Fibroblast of lung (primary cell): ENCODE measurements around the gene FHOD3. TPM values are rescaled to one million over a fixed set of nuclear protein-coding genes. Genes with fewer than 3 reads are reported as not detected.

ENCODE experiments used
- DNase-seq, 2 donors: peaks; one replicate each; pipeline versions ENCODE4 v3.0.0 to v3.0.0-alpha.2; 2010; ENCODE audit warnings: low read depth in 2 of 2
- H2AFZ ChIP-seq: 2 replicates; pipeline ENCODE4 v1.5.1; 2012; ENCODE audit warnings: low read length, control low read depth, inconsistent platforms
- H3K27ac ChIP-seq: 2 replicates; pipeline ENCODE4 v1.5.1; 2011; ENCODE audit warnings: low read length, control low read depth; ENCODE audit not compliant: insufficient read depth
- H3K27me3 ChIP-seq: 2 replicates; pipeline ENCODE4 v1.5.1; 2011; ENCODE audit warnings: mild to moderate bottlenecking, low read length; ENCODE audit not compliant: control insufficient read depth, insufficient read depth
- H3K36me3 ChIP-seq: 2 replicates; pipeline ENCODE4 v1.5.1; 2011; ENCODE audit warnings: low read length; ENCODE audit not compliant: control insufficient read depth, insufficient read depth
- H3K4me1 ChIP-seq: 2 replicates; pipeline ENCODE4 v1.5.1; 2011; ENCODE audit warnings: low read length; ENCODE audit not compliant: control insufficient read depth, insufficient read depth; ENCODE audit errors: extremely low read depth
- H3K4me2 ChIP-seq: 2 replicates; pipeline ENCODE4 v1.5.1; 2011; ENCODE audit warnings: low read length, control low read depth; ENCODE audit not compliant: insufficient read depth; ENCODE audit errors: extremely low read depth
- H3K4me3 ChIP-seq, 4 experiments: fragments of 200-600 bp in 1 of 4; sonication (generic) in 1 of 4; replicated peaks in 1 of 4; 2 replicates each; pipeline ENCODE4 v1.5.1; 2011 to 2016; ENCODE audit warnings: low read length in 4 of 4, low read depth in 3 of 4, mild to moderate bottlenecking in 3 of 4, control low read depth in 2 of 4, inconsistent platforms in 1 of 4, mixed read lengths in 1 of 4; ENCODE audit not compliant: insufficient read depth in 1 of 4; ENCODE audit errors: control extremely low read depth in 1 of 4
- H3K79me2 ChIP-seq: 2 replicates; pipeline ENCODE4 v1.5.1; 2012; ENCODE audit warnings: mild to moderate bottlenecking, low read length, inconsistent platforms; ENCODE audit not compliant: control insufficient read depth, insufficient read depth
- H3K9ac ChIP-seq: 2 replicates; pipeline ENCODE4 v1.5.1; 2011; ENCODE audit warnings: mild to moderate bottlenecking, low read length, control low read depth; ENCODE audit not compliant: insufficient read depth
- H3K9me3 ChIP-seq: 2 replicates; pipeline ENCODE4 v1.5.1; 2012; ENCODE audit warnings: low read depth, low read length; ENCODE audit not compliant: control insufficient read depth, insufficient read depth
- H4K20me1 ChIP-seq: 2 replicates; pipeline ENCODE4 v1.5.1; 2011; ENCODE audit warnings: low read length; ENCODE audit not compliant: control insufficient read depth, insufficient read depth; ENCODE audit errors: extremely low read depth
- CTCF ChIP-seq, 2 donors: IDR thresholded peaks in 1 of 2; conservative IDR thresholded peaks in 1 of 2; 1 replicate in 1 of 2; 2 replicates in 1 of 2; pipeline ENCODE4 v1.5.1; 2011 to 2012; ENCODE audit warnings: low read length in 2 of 2, control low read depth in 1 of 2, inconsistent platforms in 1 of 2, low read depth in 1 of 2, mild to moderate bottlenecking in 1 of 2
- EZH2 ChIP-seq: IDR thresholded peaks from 2 replicates; pipeline ENCODE4 v1.5.1; 2012; ENCODE audit warnings: low read length, control low read depth, mild to moderate bottlenecking; ENCODE audit errors: missing control alignments
- polyA plus RNA-seq, 2 donors: library from polyadenylated mRNA; depleted of rRNA in 1 of 2; stranded (reverse) in 1 of 2; unstranded in 1 of 2; fragments of >200 nt; gene quantifications; 2 replicates each; pipeline ENCODE4 v1.2.1, GENCODE V29; 2011 to 2012; ENCODE audit warnings: missing spikeins in 1 of 2
- total RNA-seq: library from RNA; depleted of rRNA; stranded (reverse); fragments of >200 nt; gene quantifications from 2 replicates; pipeline ENCODE4 v1.2.1, GENCODE V29; 2014

FHOD3 gene
- total and polyA plus RNA-seq, 2 donors (not counting 1 experiment from before 2014, with no cell fraction given): 16.1 to 28.2 TPM

GRCh38 chr18:36308711-36309435 is 11.4 kb downstream of the FHOD3 start:
- Histone ChIP-seq H3K9me3 (no peaks in the 10 kb centered on the region), H3K9ac (no peak overlapping the region), H3K36me3 (no peaks in the 10 kb centered on the region), H3K79me2 (no peaks in the 10 kb centered on the region), H2AFZ (no peak overlapping the region), H3K27ac (no peak overlapping the region), H3K4me1 (peaks cover 9% of the 10 kb centered on the region), H3K27me3 (no peaks in the 10 kb centered on the region), H3K4me2 (peak overlapping the region; percentile 1), H3K4me3 (no peak overlapping the region), H4K20me1 (no peaks in the 10 kb centered on the region)
- DNase-seq: no peak
- no peak for TF ChIP-seq EZH2
- TF ChIP-seq CTCF (conservative IDR thresholded peaks at IDR 0.05 in 1 of 2, IDR thresholded peaks at IDR 0.05 in 1 of 2; ENCODE audit: low read depth in 1 of 2, low read length in 2 of 2): no peak

GRCh38 chr18:36309436-36310391 is 12.2 kb downstream of the FHOD3 start:
- H3K4me2 ChIP-seq: peak overlapping the region; percentile 32
- TF ChIP-seq CTCF (conservative IDR thresholded peaks at IDR 0.05 in 1 of 2, IDR thresholded peaks at IDR 0.05 in 1 of 2; ENCODE audit: low read depth in 1 of 2, low read length in 2 of 2): no peak
- no peak for TF ChIP-seq EZH2
- no peaks in the 10 kb centered on the region for H3K9me3 ChIP-seq
- peaks cover 9% of the 10 kb centered on the region for H3K4me1 ChIP-seq
- H3K79me2 ChIP-seq: no peaks in the 10 kb centered on the region
- H3K36me3 ChIP-seq: no peaks in the 10 kb centered on the region
- H3K27ac ChIP-seq: peak overlapping the region; percentile 45
- no peaks in the 10 kb centered on the region for H4K20me1 ChIP-seq
- H3K4me3 ChIP-seq: no peak overlapping the region
- no peak overlapping the region for H3K9ac ChIP-seq
- H2AFZ ChIP-seq: no peak overlapping the region
- no peaks in the 10 kb centered on the region for H3K27me3 ChIP-seq
- peak; percentile 89 to 100 for DNase-seq

GRCh38 chr18:36311026-36311570 is 13.6 kb downstream of the FHOD3 start:
- no peaks in the 10 kb centered on the region for H3K79me2 ChIP-seq
- no peak overlapping the region for H2AFZ ChIP-seq
- no peak overlapping the region for H3K4me3 ChIP-seq
- no peaks in the 10 kb centered on the region for H3K9me3 ChIP-seq
- H3K27me3 ChIP-seq: no peaks in the 10 kb centered on the region
- H3K27ac ChIP-seq: no peak overlapping the region
- TF ChIP-seq CTCF (conservative IDR thresholded peaks at IDR 0.05 in 1 of 2, IDR thresholded peaks at IDR 0.05 in 1 of 2; ENCODE audit: low read depth in 1 of 2, low read length in 2 of 2) (no peak), EZH2 (no peak)
- no peak for DNase-seq
- no peaks in the 10 kb centered on the region for H4K20me1 ChIP-seq
- no peak overlapping the region for H3K4me2 ChIP-seq
- no peak overlapping the region for H3K9ac ChIP-seq
- no peaks in the 10 kb centered on the region for H3K36me3 ChIP-seq
- H3K4me1 ChIP-seq: peaks cover 9% of the 10 kb centered on the region
